ENCODE data around the gene APOBEC3B. TPM values are rescaled to one million over a fixed set of nuclear protein-coding genes. Genes with fewer than 3 reads are reported as not detected.

Gene APOBEC3B
- polyA plus RNA-seq, 1 donor from 2014 or later, result not detected

GRCh38 chr22:38935023-38935422 is 47.1 kb upstream of the APOBEC3B start:
- no peak overlapping the region for H3K27ac ChIP-seq (ENCODE audit: low read length)
- no peaks in the 10 kb centered on the region for H3K36me3 ChIP-seq (ENCODE audit: insufficient read depth, low read length)
- H4K20me1 ChIP-seq (ENCODE audit: insufficient read depth), result no peaks in the 10 kb centered on the region
- no peaks in the 10 kb centered on the region for H3F3A ChIP-seq (ENCODE audit: insufficient read depth, low read length, poor library complexity, severe bottlenecking)
- no peak overlapping the region for H2AFZ ChIP-seq (ENCODE audit: low read depth, low read length)
- no peak overlapping the region for H3K4me2 ChIP-seq (ENCODE audit: low read length)
- TF ChIP-seq RAD21 (conservative IDR thresholded peaks at IDR 0.05) (no peak), EZH2 (IDR thresholded peaks at IDR 0.05; ENCODE audit: borderline replicate concordance, insufficient read depth, low read length, poor library complexity, severe bottlenecking) (no peak), POLR2AphosphoS5 (IDR thresholded peaks at IDR 0.05) (no peak), EP300 (conservative IDR thresholded peaks at IDR 0.05; ENCODE audit: poor library complexity, severe bottlenecking) (no peak), MXI1 (conservative IDR thresholded peaks at IDR 0.05; ENCODE audit: poor library complexity, severe bottlenecking) (no peak), CTCF (IDR thresholded peaks at IDR 0.05; ENCODE audit: poor library complexity, severe bottlenecking) (no peak)
- H3K9ac ChIP-seq (ENCODE audit: low read length), result no peak overlapping the region
- no peaks in the 10 kb centered on the region for H3K9me2 ChIP-seq (ENCODE audit: insufficient read depth, low read length)
- no peaks in the 10 kb centered on the region for H3K79me2 ChIP-seq (replicated peaks; ENCODE audit: insufficient read depth, low read length)
- H3K4me3 ChIP-seq (ENCODE audit: low read length), result no peak overlapping the region
- no peaks in the 10 kb centered on the region for H3K27me3 ChIP-seq (ENCODE audit: insufficient read depth, low read depth, low read length)
- H3K9me3 ChIP-seq (ENCODE audit: low read length), result no peaks in the 10 kb centered on the region

GRCh38 chr22:38935616-38936015 is 46.5 kb upstream of the APOBEC3B start:
- Histone ChIP-seq H3K4me2 (ENCODE audit: low read length) (no peak overlapping the region), H3K36me3 (ENCODE audit: insufficient read depth, low read length) (no peaks in the 10 kb centered on the region), H3K79me2 (replicated peaks; ENCODE audit: insufficient read depth, low read length) (no peaks in the 10 kb centered on the region), H3K27me3 (ENCODE audit: insufficient read depth, low read depth, low read length) (no peaks in the 10 kb centered on the region), H4K20me1 (ENCODE audit: insufficient read depth) (no peaks in the 10 kb centered on the region), H3K4me3 (ENCODE audit: low read length) (no peak overlapping the region), H3K27ac (ENCODE audit: low read length) (no peak overlapping the region), H2AFZ (ENCODE audit: low read depth, low read length) (no peak overlapping the region), H3K9me3 (ENCODE audit: low read length) (no peaks in the 10 kb centered on the region), H3K9ac (ENCODE audit: low read length) (no peak overlapping the region), H3F3A (ENCODE audit: insufficient read depth, low read length, poor library complexity, severe bottlenecking) (no peaks in the 10 kb centered on the region), H3K9me2 (ENCODE audit: insufficient read depth, low read length) (no peaks in the 10 kb centered on the region)
- TF ChIP-seq RAD21 (conservative IDR thresholded peaks at IDR 0.05), result no peak
- no peak for TF ChIP-seq EZH2 (IDR thresholded peaks at IDR 0.05; ENCODE audit: borderline replicate concordance, insufficient read depth, low read length, poor library complexity, severe bottlenecking)
- TF ChIP-seq EP300 (conservative IDR thresholded peaks at IDR 0.05; ENCODE audit: poor library complexity, severe bottlenecking), result no peak
- no peak for TF ChIP-seq SMC3 (conservative IDR thresholded peaks at IDR 0.05; ENCODE audit: poor library complexity)

GRCh38 chr22:38936562-38936961 is 45.6 kb upstream of the APOBEC3B start:
- no peaks in the 10 kb centered on the region for H3K9me2 ChIP-seq (ENCODE audit: insufficient read depth, low read length)
- no peaks in the 10 kb centered on the region for H3K36me3 ChIP-seq (ENCODE audit: insufficient read depth, low read length)
- no peaks in the 10 kb centered on the region for H3F3A ChIP-seq (ENCODE audit: insufficient read depth, low read length, poor library complexity, severe bottlenecking)
- H2AFZ ChIP-seq (ENCODE audit: low read depth, low read length), result no peak overlapping the region
- no peak overlapping the region for H3K4me2 ChIP-seq (ENCODE audit: low read length)
- no peak overlapping the region for H3K9ac ChIP-seq (ENCODE audit: low read length)
- no peaks in the 10 kb centered on the region for H3K79me2 ChIP-seq (replicated peaks; ENCODE audit: insufficient read depth, low read length)
- H3K9me3 ChIP-seq (ENCODE audit: low read length), result no peaks in the 10 kb centered on the region
- no peak overlapping the region for H3K27ac ChIP-seq (ENCODE audit: low read length)
- no peaks in the 10 kb centered on the region for H4K20me1 ChIP-seq (ENCODE audit: insufficient read depth)
- H3K27me3 ChIP-seq (ENCODE audit: insufficient read depth, low read depth, low read length), result no peaks in the 10 kb centered on the region
- TF ChIP-seq MXI1 (conservative IDR thresholded peaks at IDR 0.05; ENCODE audit: poor library complexity, severe bottlenecking), result no peak
- no peak for TF ChIP-seq EZH2 (IDR thresholded peaks at IDR 0.05; ENCODE audit: borderline replicate concordance, insufficient read depth, low read length, poor library complexity, severe bottlenecking)
- no peak for TF ChIP-seq EP300 (conservative IDR thresholded peaks at IDR 0.05; ENCODE audit: poor library complexity, severe bottlenecking)
- TF ChIP-seq REST (IDR thresholded peaks at IDR 0.05; ENCODE audit: borderline replicate concordance), result no peak
- TF ChIP-seq CTCF (IDR thresholded peaks at IDR 0.05; ENCODE audit: poor library complexity, severe bottlenecking), result no peak
- no peak for TF ChIP-seq POLR2AphosphoS5 (IDR thresholded peaks at IDR 0.05)
- TF ChIP-seq TAF1 (IDR thresholded peaks at IDR 0.05; ENCODE audit: low read depth), result no peak
- no peak for TF ChIP-seq SMC3 (conservative IDR thresholded peaks at IDR 0.05; ENCODE audit: poor library complexity)
- no peak for TF ChIP-seq RAD21 (conservative IDR thresholded peaks at IDR 0.05)
- no peak overlapping the region for H3K4me3 ChIP-seq (ENCODE audit: low read length)

All from neural cell (in vitro differentiated cells).